SK-N-MC (cell line): Measurements from ENCODE around the gene OR2T4.

Experiments used
- DNase-seq: peaks from one replicate; pipeline ENCODE4 v3.0.0-alpha.2; 2011; ENCODE audit warnings: low read depth, low spot score
- H3K27ac ChIP-seq: fragments of 200-600 bp; sonication (generic); 2 replicates; pipeline ENCODE4 v1.5.1; 2016; ENCODE audit warnings: mixed run types
- H3K36me3 ChIP-seq: fragments of 200-600 bp; sonication (generic); 2 replicates; pipeline ENCODE4 v1.6.1; 2017; ENCODE audit warnings: antibody characterized with exemption, low read length, mixed read lengths; ENCODE audit not compliant: insufficient read depth
- H3K4me3 ChIP-seq: fragments of 200-600 bp; sonication (generic); 2 replicates; pipeline ENCODE4 v1.5.1; 2016
- H3K9ac ChIP-seq: fragments of 200-600 bp; sonication (generic); 2 replicates; pipeline ENCODE4 v1.8.0; 2017; ENCODE audit warnings: mixed run types, mixed read lengths; ENCODE audit not compliant: insufficient read length
- H3K9me3 ChIP-seq: fragments of 200-600 bp; sonication (generic); 2 replicates; pipeline ENCODE4 v1.6.1; 2017; ENCODE audit warnings: low read depth, mild to moderate bottlenecking, antibody characterized with exemption, low read length, moderate library complexity, mixed read lengths
- EZH2 ChIP-seq: fragments of 200-600 bp; sonication (generic); IDR thresholded peaks from one replicate; pipeline ENCODE4 v1.6.1; 2017; ENCODE audit warnings: antibody characterized with exemption
- FOXP2 ChIP-seq: optimal IDR thresholded peaks from 2 replicates; pipeline ENCODE3; 2011; ENCODE audit warnings: mild to moderate bottlenecking, moderate library complexity; ENCODE audit not compliant: insufficient read depth; ENCODE audit errors: extremely low read length, control extremely low read depth
- POLR2AphosphoS5 ChIP-seq: IDR thresholded peaks from 2 replicates; pipeline ENCODE4 v1.6.1; 2012; ENCODE audit warnings: mild to moderate bottlenecking, low read depth, low read length, borderline replicate concordance

OR2T4 gene

DNA sequence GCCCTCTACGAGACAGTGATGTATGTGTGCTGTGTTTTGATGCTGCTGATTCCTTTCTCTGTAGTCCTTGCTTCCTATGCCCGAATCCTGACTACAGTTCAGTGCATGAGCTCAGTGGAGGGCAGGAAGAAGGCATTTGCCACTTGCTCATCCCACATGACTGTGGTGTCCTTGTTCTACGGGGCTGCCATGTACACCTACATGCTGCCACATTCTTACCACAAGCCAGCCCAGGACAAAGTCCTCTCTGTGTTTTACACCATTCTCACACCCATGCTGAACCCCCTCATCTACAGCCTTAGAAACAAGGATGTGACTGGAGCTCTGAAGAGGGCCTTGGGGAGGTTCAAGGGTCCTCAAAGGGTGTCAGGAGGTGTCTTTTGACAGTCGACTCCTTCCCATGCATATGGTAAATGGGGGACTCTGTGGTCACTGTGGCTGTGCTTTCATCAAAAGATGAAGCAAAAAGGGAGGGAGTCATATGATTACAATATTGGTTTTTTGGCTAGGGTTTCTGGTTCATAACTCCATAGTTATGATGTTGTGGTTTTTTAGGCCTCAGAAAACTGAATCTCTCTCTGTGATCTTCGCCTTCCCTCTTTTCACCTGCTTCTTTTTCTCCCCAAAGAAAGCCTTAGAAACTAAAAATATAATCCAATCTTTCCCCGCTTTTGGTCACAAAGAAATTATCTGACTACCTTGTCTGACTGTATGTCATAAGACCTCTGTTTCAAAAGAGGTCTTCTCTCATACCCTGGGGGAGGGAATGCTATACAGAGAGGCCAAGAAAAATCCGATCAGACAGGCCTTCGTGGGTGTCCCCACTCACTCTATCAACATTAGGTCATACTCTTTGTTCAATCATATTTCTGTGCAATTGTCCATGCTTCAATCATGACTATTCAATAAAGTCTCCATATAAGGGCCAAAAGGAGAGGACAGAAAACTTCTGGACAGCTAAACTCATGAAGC is 45.5 kb downstream of the OR2T4 start:
- H3K36me3 ChIP-seq, result no peaks in the 10 kb centered on the region
- no peak overlapping the region for H3K4me3 ChIP-seq
- DNase-seq, result no peak
- no peak overlapping the region for H3K27ac ChIP-seq
- TF ChIP-seq POLR2AphosphoS5 (no peak), FOXP2 (no peak), EZH2 (no peak)
- no peak overlapping the region for H3K9ac ChIP-seq
- 0 out of 2 replicates have a peak, but pooled peaks cover 2% of the 10 kb centered on the region for H3K9me3 ChIP-seq
